Vagina (tissue), 2 donors: ENCODE data around the gene ST6GAL1. TPM values are rescaled to one million over a fixed set of nuclear protein-coding genes. Genes with fewer than 3 reads are reported as not detected.

ENCODE experiments used
- DNase-seq, 2 donors: peaks; one replicate each; pipeline ENCODE4 v3.0.0-alpha.2; 2017; ENCODE audit errors: extremely low spot score in 2 of 2
- H3K27ac ChIP-seq: fragments of 200-600 bp; sonication (generic); one replicate; pipeline ENCODE4 v1.5.1; 2019
- H3K27me3 ChIP-seq: fragments of 200-600 bp; sonication (generic); one replicate; pipeline ENCODE4 v1.5.1; 2019
- H3K36me3 ChIP-seq, 2 donors: fragments of 200-600 bp; sonication (generic); one replicate each; pipeline ENCODE4 v1.5.1; 2017 to 2019
- H3K4me1 ChIP-seq: fragments of 200-600 bp; sonication (generic); one replicate; pipeline ENCODE4 v1.5.1; 2019
- H3K4me3 ChIP-seq, 2 donors: fragments of 200-600 bp; sonication (generic); 1 replicate in 1 of 2; 2 replicates in 1 of 2; pipeline ENCODE4 v1.5.1; 2016 to 2019
- H3K9me3 ChIP-seq: fragments of 200-600 bp; sonication (generic); one replicate; pipeline ENCODE4 v1.5.1; 2019
- CTCF ChIP-seq, 3 experiments: fragments of 450-650 bp in 2 of 3; fragments of 200-600 bp in 1 of 3; sonication (generic) in 1 of 3; IDR thresholded peaks; one replicate each; pipeline ENCODE4 v1.5.1; 2017 to 2019; ENCODE audit warnings: antibody characterized with exemption in 3 of 3, mild to moderate bottlenecking in 2 of 3, moderate library complexity in 2 of 3
- POLR2A ChIP-seq, 2 donors: fragments of 450-650 bp; IDR thresholded peaks; one replicate each; pipeline ENCODE4 v1.6.1; 2017; ENCODE audit warnings: antibody characterized with exemption in 2 of 2, mild to moderate bottlenecking in 2 of 2, moderate library complexity in 2 of 2
- POLR2AphosphoS5 ChIP-seq, 2 donors: sonication (generic); formaldehyde crosslinking; IDR thresholded peaks; one replicate each; pipeline ENCODE4 v1.9.0; 2017; ENCODE audit warnings: antibody characterized with exemption in 2 of 2, mild to moderate bottlenecking in 2 of 2, low read depth in 1 of 2; ENCODE audit not compliant: insufficient read depth in 1 of 2
- intact Hi-C: fragments of 100-400 bp; cut with DNase I; formaldehyde crosslinking; loops from one replicate; pipeline ENCODE4 v1.15.1; 2023
- total RNA-seq: library from RNA; depleted of rRNA; stranded (reverse); fragments of >200 nt; gene quantifications from one replicate; pipeline ENCODE4 v1.2.3, GENCODE V29; 2016

Gene ST6GAL1
- total RNA-seq, 1 donor from 2014 or later = 37.8 TPM

GRCh38 chr3:187084580-187084979, 154.3 kb downstream of the ST6GAL1 start:
- Histone ChIP-seq H3K4me1 (no peaks in the 10 kb centered on the region), H3K9me3 (no peaks in the 10 kb centered on the region), H3K36me3 (no peaks in the 10 kb centered on the region), H3K27me3 (no peaks in the 10 kb centered on the region), H3K4me3 (no peak overlapping the region), H3K27ac (no peak overlapping the region)
- intact Hi-C loops = no loop called here
- no peak for TF ChIP-seq POLR2AphosphoS5 (IDR thresholded peaks at IDR 0.05; ENCODE audit: insufficient read depth in 1 of 2, low read depth in 1 of 2)
- no peak for TF ChIP-seq POLR2A (IDR thresholded peaks at IDR 0.05)
- no peak for DNase-seq

GRCh38 chr3:187085021-187085666, 154.8 kb downstream of the ST6GAL1 start:
- H3K36me3 ChIP-seq = no peaks in the 10 kb centered on the region
- no peaks in the 10 kb centered on the region for H3K9me3 ChIP-seq
- H3K27me3 ChIP-seq = no peaks in the 10 kb centered on the region
- no peak for DNase-seq
- intact Hi-C loops = no loop called here
- H3K4me3 ChIP-seq = no peak overlapping the region
- no peaks in the 10 kb centered on the region for H3K4me1 ChIP-seq
- H3K27ac ChIP-seq = no peak overlapping the region
- no peak for TF ChIP-seq POLR2A (IDR thresholded peaks at IDR 0.05)
- no peak for TF ChIP-seq POLR2AphosphoS5 (IDR thresholded peaks at IDR 0.05; ENCODE audit: insufficient read depth in 1 of 2, low read depth in 1 of 2)
- no peak for TF ChIP-seq CTCF (IDR thresholded peaks at IDR 0.05)

- TF ChIP-seq CTCF (IDR thresholded peaks at IDR 0.05) = no peak
- TF ChIP-seq POLR2A (IDR thresholded peaks at IDR 0.05) = no peak
- no peak for TF ChIP-seq POLR2AphosphoS5 (IDR thresholded peaks at IDR 0.05; ENCODE audit: insufficient read depth in 1 of 2, low read depth in 1 of 2)
- Histone ChIP-seq H3K27ac (no peak overlapping the region), H3K27me3 (no peaks in the 10 kb centered on the region), H3K4me3 (no peak overlapping the region), H3K9me3 (no peaks in the 10 kb centered on the region), H3K4me1 (no peaks in the 10 kb centered on the region), H3K36me3 (no peaks in the 10 kb centered on the region)
- no peak for DNase-seq
- intact Hi-C loops = no loop called here
Measured at GRCh38 chr3:187085933-187086332, 155.6 kb downstream of the ST6GAL1 start.

- Histone ChIP-seq H3K9me3 (no peaks in the 10 kb centered on the region), H3K36me3 (no peaks in the 10 kb centered on the region), H3K4me1 (no peaks in the 10 kb centered on the region), H3K27me3 (no peaks in the 10 kb centered on the region), H3K4me3 (no peak overlapping the region), H3K27ac (no peak overlapping the region)
- DNase-seq = no peak
- TF ChIP-seq CTCF (IDR thresholded peaks at IDR 0.05) (no peak), POLR2AphosphoS5 (IDR thresholded peaks at IDR 0.05; ENCODE audit: insufficient read depth in 1 of 2, low read depth in 1 of 2) (no peak), POLR2A (IDR thresholded peaks at IDR 0.05) (no peak)
- intact Hi-C loops = no loop called here
Measured at GRCh38 chr3:187086831-187087230, 156.5 kb downstream of the ST6GAL1 start.

- Histone ChIP-seq H3K9me3 (no peaks in the 10 kb centered on the region), H3K36me3 (no peaks in the 10 kb centered on the region), H3K4me1 (no peaks in the 10 kb centered on the region), H3K27me3 (no peaks in the 10 kb centered on the region), H3K27ac (no peak overlapping the region), H3K4me3 (no peak overlapping the region)
- TF ChIP-seq POLR2A (IDR thresholded peaks at IDR 0.05) (no peak), CTCF (IDR thresholded peaks at IDR 0.05) (no peak), POLR2AphosphoS5 (IDR thresholded peaks at IDR 0.05; ENCODE audit: insufficient read depth in 1 of 2, low read depth in 1 of 2) (no peak)
- intact Hi-C loops = no loop called here
- no peak for DNase-seq
Measured at GRCh38 chr3:187088701-187089100, 158.4 kb downstream of the ST6GAL1 start.
